B cell (primary cell): ENCODE measurements around the gene TRIM38.

Experiments
- CTCF ChIP-seq: fragments of 200-600 bp; IDR thresholded peaks from one replicate; pipeline ENCODE4 v1.8.0; 2022; ENCODE audit warnings: antibody characterized with exemption, mild to moderate bottlenecking
- EZH2 ChIP-seq: IDR thresholded peaks from 2 replicates; pipeline ENCODE4 v1.6.1; 2012; ENCODE audit warnings: borderline replicate concordance, low read depth, mild to moderate bottlenecking, moderate library complexity, low read length; ENCODE audit not compliant: insufficient read depth, poor library complexity, severe bottlenecking

GRCh38 chr6:25987845-25988244 lies 25.2 kb downstream of the TRIM38 start:
- no peak for TF ChIP-seq CTCF
- TF ChIP-seq EZH2, result no peak
